NCI-H446 treated with DMSO at 0.1 percent for 48 hours (cell line): ENCODE results near the gene KCNJ10.
A peak's percentile ranks its signal among the peaks of the same experiment; 100 is the strongest.

Source experiments
- DNase-seq: peaks from one replicate; lab custom pipeline; 2025; lab: John Stamatoyannopoulos, UW

The KCNJ10 gene

DNA sequence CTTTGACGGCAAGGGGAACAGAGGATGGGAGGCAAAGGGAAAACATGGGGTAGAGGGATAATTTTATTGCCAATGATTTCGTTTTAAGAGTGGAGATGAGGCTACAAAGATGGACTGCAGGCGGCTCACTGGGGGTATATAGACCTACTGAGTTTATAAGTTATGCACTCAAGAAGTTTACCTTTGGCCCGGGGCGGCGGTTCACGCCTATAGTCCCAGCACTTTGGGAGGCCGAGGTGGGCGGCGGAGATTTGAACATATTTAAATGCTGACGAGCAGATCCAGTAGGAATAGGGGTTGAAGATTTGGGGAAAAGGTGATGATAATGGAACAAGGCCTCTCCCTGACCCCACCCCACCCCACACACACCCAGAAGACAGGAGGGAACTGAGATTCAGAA lies 107.8 kb downstream of the KCNJ10 start:
- DNase-seq, result no peak

DNA sequence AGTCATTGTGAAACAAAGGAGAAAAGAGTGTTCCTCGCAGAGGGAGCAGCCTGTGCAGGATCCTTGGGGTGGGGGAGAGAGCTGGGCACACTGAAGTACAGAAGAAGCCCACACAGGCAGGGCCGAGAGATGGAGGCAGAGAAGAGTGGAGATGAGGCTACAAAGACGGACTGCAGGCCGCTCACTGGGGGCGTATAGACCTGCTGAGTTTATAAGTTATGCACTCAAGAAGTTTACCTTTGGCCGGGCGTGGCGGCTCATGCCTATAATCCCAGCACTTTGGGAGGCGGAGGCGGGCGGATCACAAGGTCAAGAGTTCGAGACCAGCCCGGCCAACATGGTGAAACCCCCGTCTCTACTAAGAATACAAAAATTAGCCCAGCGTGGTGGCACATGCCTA lies 108.3 kb downstream of the KCNJ10 start:
- DNase-seq, result no peak

DNA sequence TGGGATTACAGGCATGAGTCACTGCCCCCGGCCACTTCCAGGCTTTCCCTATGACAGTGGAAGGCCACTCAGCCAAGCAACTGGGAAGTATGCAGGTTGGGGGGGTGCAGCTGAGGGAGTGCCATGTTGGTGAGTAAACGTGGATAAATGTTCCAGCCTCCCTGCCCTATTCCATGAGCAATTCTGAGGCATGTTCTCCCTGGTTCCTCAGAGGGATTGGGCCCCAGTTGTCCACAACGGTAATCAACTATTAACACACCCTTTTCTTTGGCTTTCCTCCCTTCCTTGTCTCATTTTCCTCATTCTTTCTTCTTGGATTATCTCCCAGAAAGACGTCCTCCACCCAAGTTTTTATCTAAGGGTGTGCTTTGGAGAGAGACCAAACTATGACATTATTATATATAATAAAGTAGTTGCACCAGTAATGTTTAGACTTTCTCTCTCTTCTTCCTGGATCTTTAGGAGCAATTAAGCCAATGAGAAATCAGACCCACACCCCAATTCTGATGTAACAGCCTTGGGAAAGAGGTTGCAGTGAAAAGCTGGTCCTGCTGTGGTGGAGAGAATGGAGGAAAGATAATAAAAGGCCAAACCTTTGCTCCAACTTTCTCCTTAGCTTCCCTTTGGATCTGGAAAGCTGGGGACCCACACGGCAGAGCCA lies 109.1 kb downstream of the KCNJ10 start:
- no peak for DNase-seq

DNA sequence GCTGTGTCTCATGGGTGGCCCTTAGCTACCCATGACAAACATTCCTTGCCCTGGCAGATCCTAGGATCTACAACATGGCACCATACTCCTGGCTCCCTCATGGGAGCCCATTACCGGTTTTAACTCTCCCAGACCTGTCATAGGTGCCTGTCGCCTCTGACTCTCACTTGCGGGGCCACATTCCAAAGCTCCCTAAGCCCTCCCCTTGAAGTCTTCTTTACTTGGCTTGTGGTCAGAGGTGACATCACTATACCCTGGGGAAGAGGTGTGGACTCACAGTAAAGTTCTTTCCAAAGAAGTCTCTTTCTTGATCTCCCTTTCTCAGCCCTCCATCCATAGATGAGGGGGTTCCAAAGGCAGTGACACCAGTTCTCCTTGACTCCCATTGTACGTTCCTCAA lies 110.5 kb downstream of the KCNJ10 start:
- DNase-seq, result no peak

DNA sequence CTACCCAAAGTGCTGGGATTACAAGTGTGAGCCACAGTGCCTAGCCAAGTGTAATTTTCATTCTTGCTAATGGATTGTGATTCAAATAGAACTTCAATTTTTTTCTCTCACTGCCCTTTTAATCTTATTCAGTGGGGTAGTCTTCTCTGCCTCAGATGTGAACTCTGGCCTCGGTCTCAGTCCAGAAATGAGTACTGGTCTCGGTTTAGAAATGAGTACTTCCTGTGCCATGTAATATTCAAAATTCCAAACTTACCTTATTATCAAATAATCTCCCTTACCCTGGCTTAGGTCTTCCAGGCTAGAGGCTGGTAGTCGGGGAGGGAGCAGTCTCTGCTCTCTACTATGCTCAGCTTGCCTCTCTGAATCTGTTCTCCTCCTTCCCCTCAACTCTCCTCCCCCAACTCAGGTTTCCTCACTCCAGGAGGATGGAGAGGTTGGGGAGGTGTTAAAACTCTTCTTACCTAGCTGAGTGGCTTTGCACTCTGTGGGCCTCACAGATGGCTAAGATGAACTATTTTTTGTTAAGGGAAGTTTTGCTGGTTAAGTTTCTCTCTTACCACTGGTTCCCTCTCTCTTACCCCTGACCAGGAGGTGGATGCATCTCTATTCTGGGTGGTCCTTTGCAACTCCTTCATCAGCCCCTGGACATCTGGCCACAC lies 111.1 kb downstream of the KCNJ10 start:
- DNase-seq, result no peak

DNA sequence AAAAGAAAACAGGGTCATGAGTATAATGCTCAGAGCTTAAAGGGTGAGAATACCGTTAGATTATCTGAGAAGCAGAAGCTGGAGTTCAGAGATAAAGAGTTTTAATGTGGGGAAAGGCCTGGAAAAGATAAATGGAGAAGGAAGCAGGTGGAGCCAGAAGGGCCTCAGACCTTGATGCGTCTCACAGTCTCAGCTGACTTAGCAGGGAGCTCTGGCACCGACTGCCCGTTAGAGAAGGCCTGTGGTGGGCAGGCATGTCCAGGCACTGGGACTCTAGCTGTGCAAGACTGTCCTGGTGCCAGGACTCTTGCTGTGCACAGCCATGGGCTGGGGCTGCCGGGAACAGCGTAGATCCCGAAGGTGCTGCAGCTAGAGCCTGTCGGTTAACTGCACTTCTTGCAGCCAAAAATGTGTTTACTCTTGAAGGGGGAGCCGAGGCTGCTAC lies 112.1 kb downstream of the KCNJ10 start:
- DNase-seq, result peak; percentile 49

DNA sequence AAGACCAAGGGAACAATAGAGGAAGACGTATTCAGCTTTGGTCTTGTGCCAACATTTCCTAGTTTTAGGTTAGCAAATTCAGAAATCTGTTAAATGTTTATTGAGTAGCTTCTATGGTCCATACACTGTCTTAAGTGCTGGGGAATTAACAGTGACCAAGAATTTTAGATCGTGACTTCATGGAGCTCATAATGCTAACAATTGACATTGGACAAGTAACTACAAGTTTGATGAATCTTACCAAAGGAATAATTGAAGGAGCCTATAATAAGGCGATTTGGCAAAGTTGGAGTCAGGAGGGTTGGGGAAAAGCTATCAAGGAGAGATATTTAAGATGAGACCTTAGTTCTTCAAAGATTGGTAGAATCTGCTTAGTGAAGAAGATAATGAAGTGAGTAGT lies 114.5 kb downstream of the KCNJ10 start:
- no peak for DNase-seq

DNA sequence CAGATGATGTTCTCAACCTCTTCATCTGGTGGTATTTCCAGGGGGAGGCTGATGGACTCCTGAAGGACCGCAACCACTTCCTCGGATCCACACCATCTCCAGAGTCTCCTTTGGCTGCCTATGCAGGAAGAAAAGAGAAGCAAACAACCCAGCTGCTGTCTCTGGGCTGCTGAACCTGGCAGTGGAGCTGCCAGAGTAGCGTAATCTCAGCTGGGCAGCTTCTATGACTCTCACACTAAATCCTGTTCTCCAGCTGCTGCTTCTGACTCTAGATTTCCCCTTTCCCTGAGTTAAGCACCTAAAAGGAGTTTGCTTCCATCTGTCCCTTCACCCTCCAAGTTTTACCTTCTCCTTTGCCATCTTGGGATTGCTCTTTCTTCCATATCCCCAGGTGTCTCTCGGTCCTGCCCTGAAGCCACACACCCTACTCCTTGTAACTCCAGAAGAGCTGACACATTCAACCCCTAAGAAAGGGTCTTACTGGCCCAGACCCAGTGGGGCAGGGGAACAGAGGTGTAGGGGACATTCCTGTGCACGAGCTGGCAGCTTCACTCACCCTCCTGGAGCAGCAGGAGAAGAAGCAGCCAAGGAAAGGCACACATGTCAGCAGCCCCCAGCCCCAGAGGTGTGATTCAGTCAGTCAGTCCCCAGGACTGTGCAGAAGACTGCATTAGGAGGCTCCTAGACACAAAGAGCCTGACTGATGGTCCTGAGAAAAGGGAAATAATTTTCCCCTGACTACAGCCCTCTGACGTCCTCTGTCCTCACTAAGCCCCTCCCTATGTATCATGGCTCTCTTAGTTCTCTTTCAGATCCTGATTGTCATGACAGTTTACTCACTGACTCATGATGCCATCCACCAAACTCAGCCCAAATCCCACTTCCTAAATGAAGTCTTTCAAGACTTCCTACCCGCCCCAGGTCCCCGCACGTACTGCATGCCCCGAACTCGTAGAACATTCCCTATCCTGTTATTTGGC lies 116.1 kb downstream of the KCNJ10 start, which contains the start of gene SLAMF9:
Gene SLAMF9, minus strand, starts transcription at position 702 of the 980 bp plus-strand sequence. Its CDS starts 100 bp downstream, at position 602.
- no peak for DNase-seq

DNA sequence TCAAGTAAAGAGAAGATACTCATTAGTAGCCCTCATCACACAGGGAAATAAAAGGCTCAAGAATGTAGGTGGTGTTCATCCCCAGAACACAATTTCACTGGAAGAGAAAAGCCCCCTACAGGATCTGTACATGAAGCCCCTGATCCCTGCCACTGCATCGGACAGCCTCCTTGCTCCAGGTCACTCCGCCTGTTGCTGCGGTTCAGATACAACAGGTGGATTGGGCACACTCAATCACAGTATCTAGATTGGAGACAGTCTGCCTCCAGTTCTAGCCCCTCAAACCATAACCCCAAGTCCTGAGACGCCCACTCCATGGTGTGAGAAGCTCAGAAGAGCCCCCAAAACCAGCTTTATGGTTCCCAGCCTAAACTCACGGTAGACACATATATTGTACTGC lies 117.0 kb downstream of the KCNJ10 start:
- DNase-seq, result no peak

DNA sequence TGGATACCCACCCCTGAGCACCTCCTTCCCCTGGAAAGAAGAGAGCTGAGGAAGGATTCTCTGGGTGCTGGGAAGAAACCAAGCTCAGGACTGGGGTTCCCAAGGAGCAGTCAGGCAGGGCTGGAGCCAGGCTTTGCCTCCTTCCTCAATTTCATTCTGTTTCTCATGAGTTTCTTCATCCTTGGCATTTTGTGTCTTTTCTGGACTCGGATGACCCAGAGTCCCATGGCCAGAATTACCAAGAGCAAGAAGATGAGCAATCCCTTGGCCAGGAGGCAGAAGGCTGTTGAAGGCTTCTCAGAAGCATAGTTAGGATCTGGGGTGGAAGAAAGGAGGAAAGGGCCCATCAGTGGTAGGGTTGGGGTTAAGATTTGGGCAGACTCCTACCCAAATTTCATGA lies 118.4 kb downstream of the KCNJ10 start:
- DNase-seq, result no peak

DNA sequence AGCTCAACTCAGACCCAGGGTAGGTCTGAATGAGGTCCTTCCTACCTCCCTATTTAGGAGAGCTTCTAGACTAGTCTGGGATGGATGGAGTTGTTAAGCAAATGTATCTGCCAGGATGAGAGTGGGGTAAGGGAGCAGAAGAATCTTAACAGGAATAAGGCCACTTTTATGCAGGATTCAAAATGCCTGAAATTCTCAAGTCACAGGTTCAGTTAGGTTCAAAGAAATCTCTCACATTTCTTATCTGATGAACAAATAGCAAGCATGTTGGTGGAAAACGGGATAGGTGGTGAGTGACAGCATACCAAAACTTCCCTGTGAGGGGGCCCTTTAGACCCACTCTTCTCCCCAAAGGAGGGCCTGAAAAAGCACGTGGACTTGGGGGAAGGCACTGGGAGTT lies 118.9 kb downstream of the KCNJ10 start:
- no peak for DNase-seq

DNA sequence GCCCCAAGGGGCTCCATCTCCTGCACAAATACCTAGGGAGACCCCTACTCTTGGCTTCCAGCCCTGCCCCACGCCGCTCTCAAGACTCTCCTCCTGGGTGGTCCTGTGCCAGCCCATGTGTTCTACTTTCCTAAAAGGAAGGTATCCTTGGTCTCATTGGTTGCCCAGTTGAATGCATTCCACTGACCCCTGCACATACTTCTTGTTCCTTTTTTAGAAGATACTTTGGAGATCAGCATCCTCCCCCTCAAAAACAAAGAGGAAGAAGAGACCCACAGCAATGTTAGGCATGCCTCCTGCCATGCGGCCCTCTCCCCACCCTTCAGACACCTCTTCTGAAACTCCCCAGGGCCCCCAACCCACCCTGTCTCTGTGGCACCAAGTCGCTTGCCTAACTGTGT lies 120.0 kb downstream of the KCNJ10 start:
- no peak for DNase-seq

DNA sequence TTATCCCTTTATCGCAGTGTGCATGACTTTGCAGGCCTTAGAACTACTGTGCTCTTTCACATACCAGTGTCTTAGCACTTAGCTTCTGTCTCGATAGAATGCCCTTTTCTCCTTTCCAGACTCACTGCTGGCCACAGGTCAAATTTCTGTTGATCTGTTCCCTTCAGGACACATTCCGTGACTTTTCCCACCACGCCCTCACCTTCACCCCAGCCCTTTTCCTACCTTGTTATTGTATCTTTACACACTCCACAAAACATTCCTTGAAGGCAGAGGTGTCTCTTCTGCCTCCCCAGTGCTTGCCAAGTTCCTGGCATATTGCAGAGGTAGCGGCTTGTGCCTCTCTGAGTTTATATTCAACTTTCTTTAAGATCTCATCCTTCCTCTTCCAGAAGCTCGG lies 120.8 kb downstream of the KCNJ10 start:
- DNase-seq, result no peak
